Activated CD4-positive, CD25-positive, alpha-beta regulatory T cell treated with anti-CD3 and anti-CD28 coated beads, Interleukin-2, amount 50 U/mL, for 72 hours (primary cell): ENCODE measurements around the gene COLEC12.

Source experiments
- DNase-seq: peaks from one replicate; pipeline ENCODE4 v3.0.0; 2021

Gene COLEC12

GRCh38 chr18:434410-434809 lies 66.1 kb downstream of the COLEC12 start:
- DNase-seq: no peak

DNA sequence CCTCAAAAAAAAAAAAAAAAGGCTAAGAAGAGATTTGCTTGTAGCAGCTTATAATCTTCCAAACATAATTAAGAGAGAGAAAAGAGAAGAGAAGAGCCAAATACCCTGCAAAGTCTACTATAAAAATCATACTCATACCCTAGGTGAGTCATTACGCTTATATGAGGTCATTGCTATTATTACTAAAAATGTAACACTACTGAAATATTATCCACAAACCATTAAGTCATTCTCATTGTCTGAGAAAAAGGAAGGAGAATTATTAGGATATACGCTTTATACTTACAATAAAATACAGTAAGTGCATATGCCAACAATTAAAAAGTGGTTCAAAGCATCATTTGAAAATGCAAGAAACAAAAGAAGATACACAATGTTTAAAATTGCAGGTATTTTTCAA lies 66.5 kb downstream of the COLEC12 start:
- no peak for DNase-seq

DNA sequence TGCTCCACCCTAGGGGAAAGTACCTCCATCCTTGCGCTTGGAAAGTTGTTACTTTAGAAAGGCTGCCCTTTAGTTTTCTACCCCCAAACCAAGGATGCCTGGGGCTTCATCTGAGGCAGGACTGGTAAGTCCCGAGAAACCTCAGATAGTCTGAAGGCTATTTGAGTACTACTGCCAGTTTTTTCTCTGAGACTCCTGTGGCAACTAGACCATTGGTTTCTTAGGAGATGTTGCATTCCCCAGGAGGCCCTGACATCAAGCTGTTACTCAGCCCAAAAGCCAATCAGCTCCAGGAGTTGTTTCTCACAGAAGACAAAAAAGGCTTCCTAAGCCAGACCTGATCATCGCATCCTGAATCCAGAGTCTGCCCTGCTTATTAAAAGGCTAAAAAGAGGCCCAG lies 67.2 kb downstream of the COLEC12 start:
- DNase-seq: no peak

DNA sequence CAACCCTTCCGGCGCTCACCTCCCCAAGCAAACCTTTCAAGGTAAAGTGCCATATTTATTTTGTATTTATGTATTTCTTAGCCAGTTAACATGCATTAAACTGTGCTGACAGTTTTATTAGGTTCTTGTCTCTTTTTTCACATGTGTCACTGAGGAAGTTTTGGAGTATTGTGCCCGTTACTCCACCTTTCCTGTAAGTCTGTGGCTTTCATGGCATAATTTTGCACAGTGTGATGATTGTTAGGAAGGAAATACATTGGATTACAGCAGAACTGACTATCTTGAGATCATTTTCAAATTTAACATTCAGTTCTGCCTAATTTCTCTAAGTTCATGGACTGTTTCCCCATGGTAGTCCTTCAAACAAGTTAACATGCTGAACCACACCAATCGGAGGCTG lies 67.7 kb downstream of the COLEC12 start:
- DNase-seq: no peak

DNA sequence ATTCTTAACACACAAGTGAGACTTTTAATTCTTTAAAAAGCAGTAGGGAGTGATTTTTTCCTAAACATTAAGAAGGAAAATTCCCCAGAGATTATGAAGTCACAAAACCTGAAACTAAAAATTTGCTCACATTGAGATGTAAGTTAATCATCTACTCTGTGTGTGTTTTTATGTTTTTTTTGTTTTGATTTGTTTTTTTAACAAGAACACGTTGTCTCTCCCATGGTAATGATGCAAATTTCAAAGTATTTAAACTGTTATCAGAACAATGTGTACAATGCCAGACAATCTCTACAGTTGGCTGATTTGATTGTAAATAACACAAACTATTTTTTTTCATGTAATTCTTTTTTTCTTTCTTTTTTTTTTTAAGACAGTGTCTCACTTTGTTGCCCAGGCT lies 71.5 kb downstream of the COLEC12 start:
- no peak for DNase-seq

- no peak for DNase-seq
Measured at GRCh38 chr18:427005-427404, 73.5 kb downstream of the COLEC12 start.

GRCh38 chr18:425106-425745 lies 75.3 kb downstream of the COLEC12 start:
- DNase-seq: no peak

- DNase-seq: no peak
Measured at GRCh38 chr18:424668-425067, 75.8 kb downstream of the COLEC12 start.

- no peak for DNase-seq
Measured at GRCh38 chr18:424071-424661, 76.3 kb downstream of the COLEC12 start.

GRCh38 chr18:422966-423365 lies 77.5 kb downstream of the COLEC12 start:
- DNase-seq: no peak

GRCh38 chr18:421247-422155 lies 79.0 kb downstream of the COLEC12 start:
- no peak for DNase-seq

GRCh38 chr18:420661-421246 lies 79.7 kb downstream of the COLEC12 start:
- no peak for DNase-seq

DNA sequence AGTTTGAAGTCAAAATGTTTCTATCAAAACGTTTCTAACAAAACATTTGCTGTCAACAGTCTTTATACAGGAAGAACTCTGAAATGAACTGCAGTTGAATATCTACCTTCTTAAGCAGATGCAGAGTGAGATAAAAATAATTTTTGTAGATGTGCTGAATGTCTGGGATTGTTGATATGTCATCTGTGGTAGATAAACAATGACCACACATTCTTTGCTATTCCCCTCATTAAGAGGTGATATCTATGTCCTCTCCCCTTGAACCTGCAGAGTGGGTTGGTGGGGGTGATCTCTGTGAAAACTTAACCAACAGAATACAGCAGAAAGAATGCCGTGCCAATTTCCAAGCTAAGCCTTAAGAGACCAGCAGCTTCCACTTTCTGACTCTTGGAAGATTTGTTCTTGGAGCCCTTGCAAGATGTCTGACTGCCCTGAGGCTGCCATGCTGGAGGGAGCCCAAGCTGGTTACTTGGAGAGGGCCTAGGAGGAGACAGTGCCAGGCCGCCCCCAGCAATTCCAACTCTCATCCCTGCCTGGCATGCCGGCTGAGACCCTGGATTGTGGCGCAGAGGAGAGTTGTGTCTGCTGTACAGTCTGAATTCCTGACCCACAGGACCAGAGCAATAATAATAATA lies 80.8 kb downstream of the COLEC12 start:
- DNase-seq: no peak

DNA sequence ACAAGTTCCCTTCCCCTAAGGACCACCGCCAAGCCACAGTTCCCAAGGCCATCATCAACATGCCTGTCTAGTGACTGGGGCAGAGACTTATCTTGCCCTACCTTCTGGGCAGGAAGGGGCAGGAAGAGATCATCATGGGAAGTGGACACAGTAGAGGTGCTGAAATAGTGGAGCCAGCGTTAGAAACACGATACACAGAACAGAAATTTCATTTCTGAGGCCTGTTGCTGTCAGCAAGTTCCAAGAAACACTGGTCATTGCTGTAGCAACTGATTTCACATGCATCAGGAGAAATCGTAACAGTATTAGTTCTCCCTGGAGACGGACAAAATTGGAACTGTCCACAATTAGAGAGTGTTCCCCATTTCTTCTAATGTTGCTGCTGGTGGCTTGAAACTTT lies 83.0 kb downstream of the COLEC12 start:
- DNase-seq: no peak

- DNase-seq: no peak
Measured at GRCh38 chr18:416930-417329, 83.6 kb downstream of the COLEC12 start.

GRCh38 chr18:415617-416612 lies 84.6 kb downstream of the COLEC12 start:
- no peak for DNase-seq

DNA sequence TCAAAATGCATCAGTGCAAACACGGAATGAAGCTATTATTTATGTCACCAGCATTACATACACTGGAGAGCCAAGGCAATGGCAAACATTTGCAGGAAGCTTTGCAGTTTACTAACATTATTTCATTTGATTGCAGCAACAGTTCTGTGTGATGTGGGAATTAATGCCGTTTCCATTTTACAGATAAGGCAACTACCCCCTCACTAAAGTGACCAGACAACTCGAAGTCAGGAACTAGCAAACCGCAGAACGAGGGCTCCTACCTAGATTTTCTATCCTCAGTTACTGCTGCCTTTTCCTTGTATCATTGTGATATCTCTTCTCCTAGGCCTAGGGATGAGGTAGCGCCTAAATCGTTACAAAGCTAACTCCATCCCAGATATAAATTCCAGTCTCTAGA lies 85.5 kb downstream of the COLEC12 start:
- no peak for DNase-seq

GRCh38 chr18:413233-413632 lies 87.3 kb downstream of the COLEC12 start:
- no peak for DNase-seq

GRCh38 chr18:410047-410455 lies 90.5 kb downstream of the COLEC12 start:
- DNase-seq: no peak

DNA sequence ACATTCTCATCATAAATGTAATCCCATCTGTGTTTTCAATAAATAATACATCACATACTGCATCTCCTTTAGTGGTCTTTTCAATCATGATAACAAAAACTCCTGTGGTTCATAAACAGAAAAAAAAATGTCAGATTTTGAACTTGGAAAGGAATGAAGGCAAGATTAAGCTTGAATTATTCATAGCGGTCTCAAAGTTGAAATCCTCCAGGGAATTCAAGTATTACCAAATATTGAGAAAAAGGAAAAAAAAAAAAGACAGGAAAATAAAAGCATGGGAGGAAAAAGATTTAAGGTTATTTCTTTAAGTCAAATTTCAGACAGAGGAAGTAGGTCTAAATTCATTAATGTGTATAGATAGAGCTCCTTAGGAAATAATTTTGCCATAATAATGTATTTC lies 92.1 kb downstream of the COLEC12 start:
- DNase-seq: no peak

GRCh38 chr18:407626-408224 lies 92.8 kb downstream of the COLEC12 start:
- no peak for DNase-seq
